ENCODE data around the gene SLC24A1. TPM values are rescaled to one million over a fixed set of nuclear protein-coding genes. Genes with fewer than 3 reads are reported as not detected.

Gene SLC24A1
- polyA plus RNA-seq, 1 donor (not counting 4 experiments of a cell fraction or from before 2014, with no cell fraction given): 4.0 TPM

GRCh38 chr15:65578904-65579728 is 42.6 kb upstream of the SLC24A1 start:
- H2AFZ ChIP-seq (ENCODE audit: control insufficient read depth, low read length): no peak overlapping the region
- TF ChIP-seq EZH2 (IDR thresholded peaks at IDR 0.05; ENCODE audit: low read length): no peak
- TF ChIP-seq, protein P1, sequence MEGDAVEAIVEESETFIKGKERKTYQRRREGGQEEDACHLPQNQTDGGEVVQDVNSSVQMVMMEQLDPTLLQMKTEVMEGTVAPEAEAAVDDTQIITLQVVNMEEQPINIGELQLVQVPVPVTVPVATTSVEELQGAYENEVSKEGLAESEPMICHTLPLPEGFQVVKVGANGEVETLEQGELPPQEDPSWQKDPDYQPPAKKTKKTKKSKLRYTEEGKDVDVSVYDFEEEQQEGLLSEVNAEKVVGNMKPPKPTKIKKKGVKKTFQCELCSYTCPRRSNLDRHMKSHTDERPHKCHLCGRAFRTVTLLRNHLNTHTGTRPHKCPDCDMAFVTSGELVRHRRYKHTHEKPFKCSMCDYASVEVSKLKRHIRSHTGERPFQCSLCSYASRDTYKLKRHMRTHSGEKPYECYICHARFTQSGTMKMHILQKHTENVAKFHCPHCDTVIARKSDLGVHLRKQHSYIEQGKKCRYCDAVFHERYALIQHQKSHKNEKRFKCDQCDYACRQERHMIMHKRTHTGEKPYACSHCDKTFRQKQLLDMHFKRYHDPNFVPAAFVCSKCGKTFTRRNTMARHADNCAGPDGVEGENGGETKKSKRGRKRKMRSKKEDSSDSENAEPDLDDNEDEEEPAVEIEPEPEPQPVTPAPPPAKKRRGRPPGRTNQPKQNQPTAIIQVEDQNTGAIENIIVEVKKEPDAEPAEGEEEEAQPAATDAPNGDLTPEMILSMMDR (optimal IDR thresholded peaks at IDR 0.05 in 1 of 3, IDR thresholded peaks at IDR 0.05 in 1 of 3, conservative IDR thresholded peaks at IDR 0.05 in 1 of 3; ENCODE audit: extremely low read depth in 1 of 3, insufficient read depth in 2 of 3, low read length in 3 of 3): no peak
- peaks cover 10 to 47% of the 10 kb centered on the region in 2 experiments for H3K36me3 ChIP-seq (ENCODE audit: control insufficient read depth in 2 of 2, extremely low read depth in 1 of 2, insufficient read depth in 2 of 2, low read length in 2 of 2)

DNA sequence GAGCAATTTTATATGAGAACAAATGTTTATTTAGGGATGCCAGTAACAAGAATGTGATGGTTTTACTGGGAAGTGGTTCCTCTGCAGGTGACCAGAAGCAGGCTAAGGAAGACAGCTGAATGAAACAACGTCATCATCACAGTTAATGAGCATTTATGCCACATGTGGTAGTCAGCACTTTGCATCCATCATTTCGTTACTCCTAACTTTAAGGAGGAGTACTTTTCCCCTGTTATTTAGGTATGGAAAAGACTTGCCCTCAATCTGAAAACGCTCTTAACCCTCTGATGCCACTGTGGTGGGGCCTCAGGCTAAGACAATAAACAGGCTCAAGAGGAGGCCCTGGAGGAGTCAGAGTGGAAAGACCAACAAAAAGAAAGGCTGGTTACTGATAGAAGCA is 42.0 kb upstream of the SLC24A1 start:
- Histone ChIP-seq H3K4me1 (ENCODE audit: control insufficient read depth, extremely low read depth, insufficient read depth, low read length) (peaks cover 10% of the 10 kb centered on the region), H3K9ac (ENCODE audit: control insufficient read depth, extremely low read depth, insufficient read depth, low read length) (no peak overlapping the region), H3K4me3 (ENCODE audit: control insufficient read depth in 2 of 3, extremely low read depth in 1 of 3, insufficient read depth in 2 of 3, low read depth in 1 of 3, low read length in 3 of 3) (no peak overlapping the region), H3K9me3 (ENCODE audit: control insufficient read depth, low read depth, low read length) (no peaks in the 10 kb centered on the region), H3K9me1 (ENCODE audit: control insufficient read depth, extremely low read depth, insufficient read depth, low read length) (no peaks in the 10 kb centered on the region), H3K27ac (ENCODE audit: control insufficient read depth, insufficient read depth, low read length) (no peak overlapping the region), H3K4me2 (ENCODE audit: control insufficient read depth, extremely low read depth, insufficient read depth, low read depth, low read length) (no peak overlapping the region), H3K27me3 (ENCODE audit: control insufficient read depth, extremely low read depth, insufficient read depth, low read length) (no peaks in the 10 kb centered on the region), H2AFZ (ENCODE audit: control insufficient read depth, low read length) (no peak overlapping the region), H4K20me1 (ENCODE audit: control insufficient read depth, extremely low read depth, insufficient read depth, low read length) (no peaks in the 10 kb centered on the region), H3K79me2 (ENCODE audit: control insufficient read depth, insufficient read depth, low read length) (no peaks in the 10 kb centered on the region), H3K36me3 (ENCODE audit: control insufficient read depth in 2 of 2, extremely low read depth in 1 of 2, insufficient read depth in 2 of 2, low read length in 2 of 2) (peaks cover 8 to 42% of the 10 kb centered on the region in 2 experiments)
- DNase-seq (ENCODE audit: low read depth, low spot score) (no peak), FAIRE-seq (no peak)
- dilution Hi-C loops (cut with MboI; ENCODE audit: extremely low pct_ligation_motif_present, low sequenced_read_pairs): no loop called here
- TF ChIP-seq EZH2 (IDR thresholded peaks at IDR 0.05; ENCODE audit: low read length): no peak
- TF ChIP-seq, protein P1 (optimal IDR thresholded peaks at IDR 0.05 in 1 of 3, IDR thresholded peaks at IDR 0.05 in 1 of 3, conservative IDR thresholded peaks at IDR 0.05 in 1 of 3; ENCODE audit: extremely low read depth in 1 of 3, insufficient read depth in 2 of 3, low read length in 3 of 3): no peak

More at GRCh38 chr15:65578904-65579728, 42.6 kb upstream of the SLC24A1 start:
- Histone ChIP-seq H3K27me3 (ENCODE audit: control insufficient read depth, extremely low read depth, insufficient read depth, low read length) (no peaks in the 10 kb centered on the region), H3K4me1 (ENCODE audit: control insufficient read depth, extremely low read depth, insufficient read depth, low read length) (peaks cover 10% of the 10 kb centered on the region), H3K4me2 (ENCODE audit: control insufficient read depth, extremely low read depth, insufficient read depth, low read depth, low read length) (no peak overlapping the region), H3K9me1 (ENCODE audit: control insufficient read depth, extremely low read depth, insufficient read depth, low read length) (no peaks in the 10 kb centered on the region), H3K27ac (ENCODE audit: control insufficient read depth, insufficient read depth, low read length) (no peak overlapping the region), H4K20me1 (ENCODE audit: control insufficient read depth, extremely low read depth, insufficient read depth, low read length) (no peaks in the 10 kb centered on the region), H3K4me3 (ENCODE audit: control insufficient read depth in 2 of 3, extremely low read depth in 1 of 3, insufficient read depth in 2 of 3, low read depth in 1 of 3, low read length in 3 of 3) (no peak overlapping the region), H3K9me3 (ENCODE audit: control insufficient read depth, low read depth, low read length) (no peaks in the 10 kb centered on the region), H3K9ac (ENCODE audit: control insufficient read depth, extremely low read depth, insufficient read depth, low read length) (no peak overlapping the region), H3K79me2 (ENCODE audit: control insufficient read depth, insufficient read depth, low read length) (no peaks in the 10 kb centered on the region)
- DNase-seq (ENCODE audit: low read depth, low spot score): no peak
- no peak for FAIRE-seq
- dilution Hi-C loops (cut with MboI; ENCODE audit: extremely low pct_ligation_motif_present, low sequenced_read_pairs): no loop called here

Data from keratinocyte (primary cell).